NCI-H1092 treated with DMSO at 0.1 percent for 48 hours (cell line): ENCODE measurements around the gene BAHCC1.
A peak's percentile ranks its signal among the peaks of the same experiment; 100 is the strongest.

Experiments
- DNase-seq: peaks from one replicate; lab custom pipeline; 2025; lab: John Stamatoyannopoulos, UW

The BAHCC1 gene

GRCh38 chr17:81367171-81367570, 28.1 kb upstream of the BAHCC1 start:
- no peak for DNase-seq

GRCh38 chr17:81368161-81369022, 26.9 kb upstream of the BAHCC1 start:
- DNase-seq = no peak

- DNase-seq = no peak
Measured at GRCh38 chr17:81370294-81370693, 25.0 kb upstream of the BAHCC1 start.

- peak; percentile 19 for DNase-seq
Measured at GRCh38 chr17:81371910-81372760, 23.1 kb upstream of the BAHCC1 start.

GRCh38 chr17:81373536-81374160, 21.6 kb upstream of the BAHCC1 start:
- DNase-seq = no peak

GRCh38 chr17:81374890-81375289, 20.4 kb upstream of the BAHCC1 start:
- DNase-seq = no peak

GRCh38 chr17:81376946-81377714, 18.1 kb upstream of the BAHCC1 start:
- DNase-seq = no peak

GRCh38 chr17:81378941-81379511, 16.2 kb upstream of the BAHCC1 start:
- DNase-seq = no peak

GRCh38 chr17:81379523-81379942, 15.7 kb upstream of the BAHCC1 start:
- no peak for DNase-seq

GRCh38 chr17:81380131-81380530, 15.1 kb upstream of the BAHCC1 start:
- DNase-seq = no peak

GRCh38 chr17:81380666-81381518, 14.4 kb upstream of the BAHCC1 start:
- no peak for DNase-seq

- no peak for DNase-seq
Measured at GRCh38 chr17:81381632-81382577, 13.4 kb upstream of the BAHCC1 start.

- no peak for DNase-seq
Measured at GRCh38 chr17:81382851-81383250, 12.4 kb upstream of the BAHCC1 start.

GRCh38 chr17:81383504-81384421, 11.5 kb upstream of the BAHCC1 start:
- DNase-seq = no peak

GRCh38 chr17:81384929-81385319, 10.3 kb upstream of the BAHCC1 start:
- DNase-seq = no peak

- no peak for DNase-seq
Measured at GRCh38 chr17:81385320-81386111, 9.7 kb upstream of the BAHCC1 start.

GRCh38 chr17:81386141-81386645, 9.1 kb upstream of the BAHCC1 start:
- no peak for DNase-seq
